Measurements from ENCODE around the gene ZC2HC1B.

ZC2HC1B gene

GRCh38 chr6:143877584-143878271 lies 13.5 kb downstream of the ZC2HC1B start:
- no peak overlapping the region for H3K27ac Mint-ChIP-seq
- no peaks in the 10 kb centered on the region for H3K27me3 Mint-ChIP-seq (ENCODE audit: low read depth)
- peaks cover 51% of the 10 kb centered on the region for H3K9me3 Mint-ChIP-seq
- peaks cover 13% of the 10 kb centered on the region for H3K36me3 Mint-ChIP-seq (ENCODE audit: low read depth)
- peaks cover 5% of the 10 kb centered on the region for H3K4me1 Mint-ChIP-seq
- TF ChIP-seq CTCF (IDR thresholded peaks at IDR 0.05; ENCODE audit: unreplicated experiment in 3 of 3), result no peak
- no peak overlapping the region for H3K4me3 Mint-ChIP-seq

GRCh38 chr6:143878272-143878760 lies 14.0 kb downstream of the ZC2HC1B start:
- Mint-ChIP-seq H3K4me1 (peaks cover 8% of the 10 kb centered on the region), H3K9me3 (peaks cover 51% of the 10 kb centered on the region), H3K27ac (no peak overlapping the region), H3K27me3 (ENCODE audit: low read depth) (peaks cover 4% of the 10 kb centered on the region), H3K36me3 (ENCODE audit: low read depth) (peaks cover 11% of the 10 kb centered on the region), H3K4me3 (no peak overlapping the region)
- no peak for TF ChIP-seq CTCF (IDR thresholded peaks at IDR 0.05; ENCODE audit: unreplicated experiment in 3 of 3)

GRCh38 chr6:143880412-143880811 lies 16.1 kb downstream of the ZC2HC1B start:
- Mint-ChIP-seq H3K27ac (no peak overlapping the region), H3K36me3 (ENCODE audit: low read depth) (peaks cover 2% of the 10 kb centered on the region), H3K9me3 (peaks cover 37% of the 10 kb centered on the region), H3K4me1 (peaks cover 16% of the 10 kb centered on the region), H3K4me3 (no peak overlapping the region), H3K27me3 (ENCODE audit: low read depth) (peaks cover 4% of the 10 kb centered on the region)
- TF ChIP-seq CTCF (IDR thresholded peaks at IDR 0.05; ENCODE audit: unreplicated experiment in 3 of 3), result no peak

- Mint-ChIP-seq H3K27ac (peak overlapping the region; percentile 32 to 59 (median 45)), H3K36me3 (ENCODE audit: low read depth) (peaks cover 3% of the 10 kb centered on the region), H3K4me3 (no peak overlapping the region), H3K4me1 (peaks cover 16% of the 10 kb centered on the region), H3K27me3 (ENCODE audit: low read depth) (peaks cover 4% of the 10 kb centered on the region), H3K9me3 (peaks cover 23% of the 10 kb centered on the region)
- no peak for TF ChIP-seq CTCF (IDR thresholded peaks at IDR 0.05; ENCODE audit: unreplicated experiment in 3 of 3)
These were observed 18.2 kb downstream of the ZC2HC1B start for GRCh38 chr6:143882401-143882930.

GRCh38 chr6:143884216-143884900 lies 20.1 kb downstream of the ZC2HC1B start:
- H3K27ac Mint-ChIP-seq, result peak overlapping the region; percentile 15 to 40 (median 20)
- no peak for TF ChIP-seq CTCF (IDR thresholded peaks at IDR 0.05; ENCODE audit: unreplicated experiment in 3 of 3)
- peaks cover 4% of the 10 kb centered on the region for H3K27me3 Mint-ChIP-seq (ENCODE audit: low read depth)
- H3K9me3 Mint-ChIP-seq, result peaks cover 5% of the 10 kb centered on the region
- H3K36me3 Mint-ChIP-seq (ENCODE audit: low read depth), result peaks cover 9% of the 10 kb centered on the region
- no peak overlapping the region for H3K4me3 Mint-ChIP-seq
- H3K4me1 Mint-ChIP-seq, result peaks cover 16% of the 10 kb centered on the region
